GM12878 (cell line): ENCODE measurements around the gene ZNF366. TPM values are rescaled to one million over a fixed set of nuclear protein-coding genes. Genes with fewer than 3 reads are reported as not detected.

Experiments
- ATAC-seq: fragments of 200-7000 bp; cut with Tn5 transposase; 3 replicates; pipeline ENCODE4 v1.9.1; 2020; ENCODE audit warnings: mild to moderate bottlenecking, moderate library complexity
- BruUV-seq: library from RNA; stranded (reverse); fragments of 400-500 nt; replicated peaks from 2 replicates; lab custom pipeline; 2021; lab: Mats Ljungman, UMichigan
- CTCF ChIA-PET: fragments of 300-600 bp; sonication (Branson Sonifier 250); formaldehyde crosslinking; extraction: SDS; loops from one replicate; lab custom pipeline; 2021; ENCODE audit warnings: inconsistent platforms; lab: Yijun Ruan, JAX
- POLR2A ChIA-PET: fragments of 350-600 bp; formaldehyde crosslinking; extraction: SDS; loops from one replicate; lab custom pipeline; 2021; ENCODE audit warnings: inconsistent platforms; lab: Charles Lee
- RAD21 ChIA-PET: fragments of 300-600 bp; sonication (Branson Sonifier 250); formaldehyde crosslinking; loops from one replicate; lab custom pipeline; 2023; ENCODE audit warnings: antibody characterized with exemption; ENCODE audit not compliant: unreplicated experiment; lab: Charles Lee
- SMC1A ChIA-PET: fragments of 300-600 bp; sonication (Branson Sonifier 250); formaldehyde crosslinking; loops from one replicate; lab custom pipeline; 2023; ENCODE audit not compliant: unreplicated experiment, uncharacterized antibody; lab: Charles Lee
- DNase-seq: peaks from one replicate; pipeline ENCODE4 v3.0.0-alpha.2; 2011; ENCODE audit warnings: low read depth, low spot score
- FAIRE-seq: peaks from 3 replicates; lab custom pipeline; 2011; peaks lifted over from hg19 to GRCh38; lab: Jason Lieb, UNC
- H2AFZ ChIP-seq: 2 replicates; pipeline ENCODE4 v1.6.0; 2011; ENCODE audit warnings: low read depth, low read length, control low read depth; ENCODE audit not compliant: control insufficient read depth
- H3K27ac ChIP-seq: 2 replicates; pipeline ENCODE4 v1.5.1; 2011; ENCODE audit warnings: control low read depth; ENCODE audit not compliant: control insufficient read depth, insufficient read depth
- H3K27me3 ChIP-seq, 2 experiments: replicated peaks in 1 of 2; 2 replicates each; pipeline versions ENCODE4 v1.6.0 to v1.6.1; 2011; ENCODE audit warnings: low read length in 1 of 2; ENCODE audit not compliant: control insufficient read depth in 2 of 2, insufficient read depth in 2 of 2
- H3K36me3 ChIP-seq, 2 experiments: 2 replicates each; pipeline ENCODE4 v1.5.1; 2011; ENCODE audit warnings: low read length in 1 of 2; ENCODE audit not compliant: control insufficient read depth in 2 of 2, insufficient read depth in 2 of 2
- H3K4me1 ChIP-seq: 2 replicates; pipeline ENCODE4 v1.6.1; 2011; ENCODE audit warnings: mild to moderate bottlenecking, low read length, moderate library complexity, mixed read lengths; ENCODE audit not compliant: control insufficient read depth, insufficient read depth
- H3K4me2 ChIP-seq: 2 replicates; pipeline ENCODE4 v1.6.0; 2011; ENCODE audit warnings: control low read depth; ENCODE audit not compliant: control insufficient read depth, insufficient read depth
- H3K4me3 ChIP-seq: fragments of 200-600 bp; sonication (generic); 2 replicates; pipeline ENCODE4 v1.5.1; 2016
- H3K79me2 ChIP-seq: 2 replicates; pipeline ENCODE4 v1.6.0; 2011; ENCODE audit warnings: low read length; ENCODE audit not compliant: control insufficient read depth, insufficient read depth
- H3K9ac ChIP-seq: 2 replicates; pipeline ENCODE4 v1.8.0; 2011; ENCODE audit warnings: low read length, control low read depth, mixed read lengths; ENCODE audit not compliant: control insufficient read depth, insufficient read depth
- H3K9me3 ChIP-seq: replicated peaks from 3 replicates; pipeline ENCODE4 v1.5.1; 2011; ENCODE audit warnings: mild to moderate bottlenecking, low read length; ENCODE audit not compliant: control insufficient read depth, insufficient read depth
- H4K20me1 ChIP-seq: 2 replicates; pipeline ENCODE4 v1.6.0; 2011; ENCODE audit not compliant: control insufficient read depth, insufficient read depth
- CTCF ChIP-seq, 3 experiments: IDR thresholded peaks in 2 of 3; conservative IDR thresholded peaks in 1 of 3; 2 replicates each; pipeline ENCODE4 v1.5.1; 2011; ENCODE audit warnings: low read depth in 3 of 3, low read length in 3 of 3, mild to moderate bottlenecking in 3 of 3, control low read depth in 2 of 3, moderate library complexity in 2 of 3, inconsistent platforms in 1 of 3, mixed read lengths in 1 of 3; ENCODE audit not compliant: control insufficient read depth in 2 of 3, insufficient read depth in 1 of 3; ENCODE audit errors: extremely low read depth in 1 of 3
- ELK1 ChIP-seq: IDR thresholded peaks from 2 replicates; pipeline ENCODE4 v1.6.1; 2012; ENCODE audit warnings: low read depth, low read length, improper control_type of control experiment
- IRF4 ChIP-seq: IDR thresholded peaks from 2 replicates; pipeline ENCODE4 v1.6.1; 2011; ENCODE audit warnings: low read depth, low read length
- NBN ChIP-seq: fragments of 450-650 bp; IDR thresholded peaks from 2 replicates; pipeline ENCODE4 v1.6.1; 2016
- NR2F1 ChIP-seq: fragments of 450-650 bp; conservative IDR thresholded peaks from 2 replicates; pipeline ENCODE4 v1.6.1; 2017; ENCODE audit warnings: mild to moderate bottlenecking
- PAX5 ChIP-seq: IDR thresholded peaks from 2 replicates; pipeline ENCODE4 v1.6.1; 2011; ENCODE audit warnings: low read depth, low read length, borderline replicate concordance
- PML ChIP-seq: IDR thresholded peaks from 2 replicates; pipeline ENCODE4 v1.6.1; 2012; ENCODE audit warnings: low read length, inconsistent platforms
- POLR2A ChIP-seq: IDR thresholded peaks from 2 replicates; pipeline ENCODE4 v1.6.1; 2011; ENCODE audit warnings: low read depth, mild to moderate bottlenecking, low read length
- SREBF1 ChIP-seq: IDR thresholded peaks from 2 replicates; pipeline ENCODE4 v1.6.1; 2012; ENCODE audit warnings: mild to moderate bottlenecking, low read length
- ZNF24 ChIP-seq: fragments of 450-650 bp; IDR thresholded peaks from 2 replicates; pipeline ENCODE4 v1.6.1; 2017; ENCODE audit warnings: antibody characterized with exemption, mild to moderate bottlenecking
- ZZZ3 ChIP-seq: IDR thresholded peaks from 2 replicates; pipeline ENCODE4 v1.6.1; 2011; ENCODE audit warnings: low read depth; ENCODE audit not compliant: control insufficient read depth, insufficient read length
- WGBS: methylation state at CpG from one replicate; pipeline ENCODE4 v1.1.6; 2016; ENCODE audit warnings: low lambda C conversion rate; ENCODE audit not compliant: insufficient replicate concordance, insufficient coverage; ENCODE audit errors: missing lambda C conversion rate; 5-methylcytosine and 5-hydroxymethylcytosine counted together
- in situ Hi-C: fragments of 300-500 bp; cut with MboI; formaldehyde crosslinking; loops from 9 replicates; pipeline ENCODE4 v1.14.3; 2018; ENCODE audit warnings: mixed read lengths
- intact Hi-C: fragments of 100-400 bp; cut with micrococcal nuclease; formaldehyde crosslinking; loops from one replicate; pipeline ENCODE4 v1.14.2; 2022; ENCODE audit not compliant: unreplicated experiment
- polyA plus RNA-seq, 11 experiments: library from polyadenylated mRNA; depleted of rRNA in 4 of 11; unstranded in 6 of 11; stranded (reverse) in 5 of 11; fragments of >200 nt; fragmentation: Nextera tagmentation in 4 of 11; fragmentation: Illumina TruSeq in 1 of 11; extraction: Ambion mirVana in 4 of 11; extraction: Trizol in 1 of 11; gene quantifications; 1 replicate in 1 of 11; 2 replicates in 10 of 11; pipeline versions ENCODE4 v1.2.1 to v1.2.3, GENCODE V29; 2011 to 2016; ENCODE audit warnings: inconsistent platforms in 2 of 11, missing spikeins in 2 of 11, low read depth in 1 of 11
- total RNA-seq, 4 experiments: library from RNA; depleted of rRNA in 3 of 4; stranded (reverse); fragments of >200 nt in 3 of 4; fragmentation: Illumina TruSeq in 1 of 4; extraction: Trizol in 1 of 4; gene quantifications; 2 replicates each; pipeline versions ENCODE4 v1.2.1 to v1.2.3, GENCODE V29; 2013 to 2021

Gene ZNF366
- total and polyA plus RNA-seq, 10 of the 15 experiments (the other 5 are each of a cell fraction or from before 2014, with no cell fraction given), result 0.01 to 0.18 (median 0.04) TPM; not detected in 6

DNA sequence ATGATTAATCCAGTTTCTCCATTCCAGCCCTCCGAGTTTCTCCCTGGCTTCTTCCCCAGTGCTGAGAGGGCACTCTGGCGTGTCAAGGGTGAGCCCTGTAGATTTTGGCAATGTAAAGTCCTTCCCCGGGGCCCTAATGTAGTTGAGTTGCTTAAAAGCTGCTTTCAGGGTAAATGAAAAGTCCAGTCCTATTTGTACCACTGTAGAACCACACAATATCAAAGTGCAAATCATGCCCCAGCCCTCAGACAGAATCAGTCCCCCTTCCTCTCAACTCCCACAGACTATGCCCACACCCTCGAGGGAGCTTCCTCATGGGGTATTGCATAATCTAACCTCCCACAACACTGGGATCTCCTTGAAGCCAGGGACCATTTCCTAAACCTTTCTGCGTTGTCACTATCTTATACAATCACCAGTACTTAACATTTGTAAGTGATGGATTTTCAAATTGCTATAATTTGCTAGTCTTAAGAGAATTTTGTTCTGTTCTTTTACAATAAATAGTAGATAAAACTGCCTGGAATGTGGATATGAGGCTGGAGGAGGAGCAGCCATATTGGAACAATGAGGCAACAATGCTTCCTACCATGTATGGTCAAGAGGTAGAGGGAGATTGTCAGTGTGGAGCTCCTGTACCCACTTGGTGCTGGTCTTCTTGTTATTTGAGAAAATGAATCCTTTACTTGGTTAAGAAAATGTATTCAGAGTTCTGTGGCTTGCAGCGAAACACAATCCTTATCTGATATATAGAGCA, 34.4 kb downstream of the ZNF366 start:
- CTCF ChIA-PET, result interaction anchor here (0.9 to 1.7 kb wide), 6 partner anchors 9 to 164 kb away, joined by 3 to 8 read pairs (median 5); no protein-coding TSS in a partner anchor
- FAIRE-seq (no peak), ATAC-seq (no peak), DNase-seq (no peak)
- Histone ChIP-seq H3K9ac (no peak overlapping the region), H3K4me3 (no peak overlapping the region), H3K79me2 (no peaks in the 10 kb centered on the region), H3K9me3 (no peaks in the 10 kb centered on the region; the same call in 2 of the 3 replicates), H3K36me3 (no peaks in the 10 kb centered on the region), H3K4me2 (no peak overlapping the region), H3K27me3 (no peaks in the 10 kb centered on the region), H4K20me1 (no peaks in the 10 kb centered on the region), H2AFZ (peak overlapping the region; percentile 30), H3K4me1 (peaks cover 74% of the 10 kb centered on the region), H3K27ac (peak overlapping the region; percentile 70)
- SMC1A ChIA-PET, result interaction anchor here (0.5 to 7.1 kb wide), 22 partner anchors 7 to 372 kb away, joined by 3 to 76 read pairs (median 4); no protein-coding TSS in a partner anchor
- no peak for TF ChIP-seq SREBF1
- TF ChIP-seq POLR2A, result no peak
- TF ChIP-seq PML, result no peak
- no peak for TF ChIP-seq PAX5
- no peak for TF ChIP-seq NR2F1
- TF ChIP-seq NBN, result no peak
- TF ChIP-seq ZZZ3, result no peak
- TF ChIP-seq ZNF24, result no peak
- TF ChIP-seq ELK1, result no peak
- TF ChIP-seq IRF4, result no peak
- TF ChIP-seq CTCF (IDR thresholded peaks at IDR 0.05 in 2 of 3, conservative IDR thresholded peaks at IDR 0.05 in 1 of 3; ENCODE audit: control insufficient read depth in 2 of 3, extremely low read depth in 1 of 3, insufficient read depth in 1 of 3, low read depth in 3 of 3, low read length in 3 of 3), result no peak
- 74% methylated on average over 6 of the region's 6 CpGs for WGBS
- no TSS peak for BruUV-seq
- intact Hi-C loops, result loop anchor here (5.0 kb wide), 2 partner anchors 36 to 171 kb away; no protein-coding TSS in a partner anchor
- in situ Hi-C loops, result no loop called here
- POLR2A ChIA-PET, result interaction anchor here (0.8 to 2.8 kb wide), 5 partner anchors 10 to 51 kb away, joined by 4 to 14 read pairs (median 4); no protein-coding TSS in a partner anchor
- RAD21 ChIA-PET, result interaction anchor here (0.9 to 1.9 kb wide), 12 partner anchors 8 to 104 kb away, joined by 3 to 13 read pairs (median 4); partner anchors contain the start of gene ZNF366
